ENCODE data around the gene GATA2. TPM values are rescaled to one million over a fixed set of nuclear protein-coding genes. Genes with fewer than 3 reads are reported as not detected.

Gene GATA2
- total RNA-seq, 1 donor from 2014 or later, result 1.4 TPM

GRCh38 chr3:128442070-128442469 lies 50.9 kb downstream of the GATA2 start:
- DNase-seq (ENCODE audit: low read depth), result no peak
- no peak overlapping the region for H3K4me3 ChIP-seq (ENCODE audit: low read depth, low read length)
- TF ChIP-seq CTCF (conservative IDR thresholded peaks at IDR 0.05; ENCODE audit: low read depth, low read length), result no peak

GRCh38 chr3:128439226-128439625 lies 53.8 kb downstream of the GATA2 start:
- H3K4me3 ChIP-seq (ENCODE audit: low read depth, low read length), result no peak overlapping the region
- no peak for TF ChIP-seq CTCF (conservative IDR thresholded peaks at IDR 0.05; ENCODE audit: low read depth, low read length)
- no peak for DNase-seq (ENCODE audit: low read depth)

- no peak overlapping the region for H3K4me3 ChIP-seq (ENCODE audit: low read depth, low read length)
- peak; percentile 57 for TF ChIP-seq CTCF (conservative IDR thresholded peaks at IDR 0.05; ENCODE audit: low read depth, low read length)
These were observed 54.4 kb downstream of the GATA2 start for GRCh38 chr3:128438488-128439072.

GRCh38 chr3:128436214-128436613 lies 56.8 kb downstream of the GATA2 start:
- DNase-seq (ENCODE audit: low read depth), result no peak
- no peak for TF ChIP-seq CTCF (conservative IDR thresholded peaks at IDR 0.05; ENCODE audit: low read depth, low read length)
- no peak overlapping the region for H3K4me3 ChIP-seq (ENCODE audit: low read depth, low read length)

More at GRCh38 chr3:128438488-128439072, 54.4 kb downstream of the GATA2 start:
- DNase-seq (ENCODE audit: low read depth), result no peak

- H3K4me3 ChIP-seq (ENCODE audit: low read depth, low read length), result no peak overlapping the region
- no peak for DNase-seq (ENCODE audit: low read depth)
- no peak for TF ChIP-seq CTCF (conservative IDR thresholded peaks at IDR 0.05; ENCODE audit: low read depth, low read length)
These were observed 57.4 kb downstream of the GATA2 start for GRCh38 chr3:128435561-128435960.

GRCh38 chr3:128435058-128435457 lies 57.9 kb downstream of the GATA2 start:
- no peak for TF ChIP-seq CTCF (conservative IDR thresholded peaks at IDR 0.05; ENCODE audit: low read depth, low read length)

GRCh38 chr3:128434524-128434923 lies 58.5 kb downstream of the GATA2 start:
- TF ChIP-seq CTCF (conservative IDR thresholded peaks at IDR 0.05; ENCODE audit: low read depth, low read length), result no peak
- H3K4me3 ChIP-seq (ENCODE audit: low read depth, low read length), result no peak overlapping the region
- DNase-seq (ENCODE audit: low read depth), result no peak

More at GRCh38 chr3:128435058-128435457, 57.9 kb downstream of the GATA2 start:
- no peak overlapping the region for H3K4me3 ChIP-seq (ENCODE audit: low read depth, low read length)
- DNase-seq (ENCODE audit: low read depth), result no peak

All from epithelial cell of proximal tubule (primary cell).